ENCODE data around the gene CCL13. TPM values are rescaled to one million over a fixed set of nuclear protein-coding genes. Genes with fewer than 3 reads are reported as not detected.

Gene CCL13
- polyA plus RNA-seq, 1 of the 3 experiments (the other 2 are of a cell fraction): not detected

Other genes starting within 250 kb of the CCL13 start
- gene CCL2, start 101.2 kb upstream of the CCL13 start, polyA plus RNA-seq (2012; rRNA removed): 210 and 296 TPM in 2 replicates
- gene CCL7, start 86.3 kb upstream of the CCL13 start, polyA plus RNA-seq (2012; rRNA removed): 0.50 and 0.72 TPM in 2 replicates
- gene CCL11, start 70.7 kb upstream of the CCL13 start, polyA plus RNA-seq (2012; rRNA removed): not detected in 2 replicates
- not detected in 2 replicates for gene CCL8, start 37.0 kb upstream of the CCL13 start, polyA plus RNA-seq (2012; rRNA removed)
- not detected in 2 replicates for gene CCL1, start 6.8 kb downstream of the CCL13 start, polyA plus RNA-seq (2012; rRNA removed)
- not detected in 2 replicates for gene TMEM132E, start 223.1 kb downstream of the CCL13 start, polyA plus RNA-seq (2012; rRNA removed)